ENCODE measurements around the gene FSCN2. TPM values are rescaled to one million over a fixed set of nuclear protein-coding genes. Genes with fewer than 3 reads are reported as not detected.

FSCN2 gene
- total RNA-seq (2022; extraction: Qiagen RNA extraction) = 0.77 to 1.7 TPM (median 1.1 TPM) in 5 replicates

GRCh38 chr17:81527591-81528383, at the start of gene FSCN2:
TSS of gene FSCN2 (plus strand) at chr17:81528377. CDS start at chr17:81528532, 155 bp downstream.

GRCh38 chr17:81512562-81513371, 15.4 kb upstream of the FSCN2 start, which contains the start of gene ACTG1:
TSS of gene ACTG1 (minus strand) at chr17:81512799. CDS start at chr17:81512354, 445 bp downstream.

GRCh38 chr17:81552244-81553017, 24.3 kb downstream of the FSCN2 start, which contains the start of gene FAAP100:
TSS of gene FAAP100 (minus strand) at chr17:81552353. CDS start at chr17:81552330, 23 bp downstream.

Other genes starting within 250 kb of the FSCN2 start
- gene SLC38A10, start 233.1 kb upstream of the FSCN2 start, total RNA-seq (2022; extraction: Qiagen RNA extraction) = 46.7 to 77.7 TPM (median 74.3 TPM) in 5 replicates
- gene BAHCC1, start 132.9 kb upstream of the FSCN2 start, total RNA-seq (2022; extraction: Qiagen RNA extraction) = 5.3 to 8.6 TPM (median 8.5 TPM) in 5 replicates
- gene ACTG1, start 15.6 kb upstream of the FSCN2 start, total RNA-seq (2022; extraction: Qiagen RNA extraction) = 5,378 to 6,768 TPM (median 6,369 TPM) in 5 replicates
- 16.1 to 26.3 TPM (median 21.7 TPM) in 5 replicates for gene FAAP100, start 24.0 kb downstream of the FSCN2 start, total RNA-seq (2022; extraction: Qiagen RNA extraction)
- gene NPLOC4, start 108.7 kb downstream of the FSCN2 start, total RNA-seq (2022; extraction: Qiagen RNA extraction) = 78.4 to 102 TPM (median 96.0 TPM) in 5 replicates
- 4.0 to 5.5 TPM (median 4.3 TPM) in 5 replicates for gene TSPAN10, start 108.8 kb downstream of the FSCN2 start, total RNA-seq (2022; extraction: Qiagen RNA extraction)
- 1.5 to 3.6 TPM (median 2.2 TPM) in 5 replicates for gene PDE6G, start 128.2 kb downstream of the FSCN2 start, total RNA-seq (2022; extraction: Qiagen RNA extraction)
- gene OXLD1, start 138.2 kb downstream of the FSCN2 start, total RNA-seq (2022; extraction: Qiagen RNA extraction) = 31.2 to 55.4 TPM (median 50.7 TPM) in 5 replicates
- gene CCDC137, start 138.4 kb downstream of the FSCN2 start, total RNA-seq (2022; extraction: Qiagen RNA extraction) = 56.0 to 72.5 TPM (median 62.3 TPM) in 5 replicates
- gene ARL16, start 155.4 kb downstream of the FSCN2 start, total RNA-seq (2022; extraction: Qiagen RNA extraction) = 40.2 to 45.0 TPM (median 42.3 TPM) in 5 replicates
- 136 to 196 TPM (median 182 TPM) in 5 replicates for gene HGS, start 155.6 kb downstream of the FSCN2 start, total RNA-seq (2022; extraction: Qiagen RNA extraction)
- 203 to 295 TPM (median 273 TPM) in 5 replicates for gene MRPL12, start 175.0 kb downstream of the FSCN2 start, total RNA-seq (2022; extraction: Qiagen RNA extraction)
- gene SLC25A10, start 183.9 kb downstream of the FSCN2 start, total RNA-seq (2022; extraction: Qiagen RNA extraction) = 25.4 to 45.1 TPM (median 41.3 TPM) in 5 replicates